NCI-H526 (cell line): ENCODE results near the gene FANCG.

ENCODE experiments used
- DNase-seq, 2 experiments: peaks; one replicate each; lab custom pipeline; 2025; lab: John Stamatoyannopoulos, UW

Gene FANCG

GRCh38 chr9:35103660-35104191, 24.0 kb upstream of the FANCG start:
- DNase-seq: no peak

GRCh38 chr9:35102769-35103659, 23.3 kb upstream of the FANCG start, which contains the start of gene STOML2:
TSS of gene STOML2 (minus strand) at chr9:35103131. CDS start at chr9:35103094, 37 bp downstream.
- peak; percentile 96 to 97 for DNase-seq

GRCh38 chr9:35102465-35102768, 22.7 kb upstream of the FANCG start:
- no peak for DNase-seq

- DNase-seq: no peak
These were observed 17.8 kb upstream of the FANCG start for GRCh38 chr9:35097573-35097972.

- DNase-seq: peak; percentile 78 to 92
These were observed 16.5 kb upstream of the FANCG start, which contains the start of gene PIGO for GRCh38 chr9:35096035-35096849. TSS of gene PIGO (minus strand) at chr9:35096591. CDS start at chr9:35095565, 1,026 bp downstream.

DNA sequence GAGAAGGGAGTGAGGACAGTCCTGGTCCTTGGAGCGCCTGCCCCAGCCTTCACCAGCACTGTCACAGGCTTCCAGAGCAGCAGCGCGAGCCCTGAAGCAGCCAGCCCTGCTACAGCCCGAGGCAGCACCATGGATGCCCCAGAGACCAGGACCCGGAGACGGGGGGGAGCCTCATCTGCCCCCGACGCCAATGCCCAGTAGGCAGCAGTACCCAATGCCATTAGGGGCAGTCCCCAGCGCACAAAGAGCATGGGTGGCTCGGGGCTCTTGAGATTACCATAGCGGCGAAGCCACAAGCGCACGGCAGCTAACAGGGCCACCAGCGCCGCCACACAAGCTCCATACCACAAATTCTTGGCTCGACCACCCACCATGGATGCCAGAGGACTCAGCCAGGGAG, 11.8 kb upstream of the FANCG start:
- DNase-seq: no peak

DNA sequence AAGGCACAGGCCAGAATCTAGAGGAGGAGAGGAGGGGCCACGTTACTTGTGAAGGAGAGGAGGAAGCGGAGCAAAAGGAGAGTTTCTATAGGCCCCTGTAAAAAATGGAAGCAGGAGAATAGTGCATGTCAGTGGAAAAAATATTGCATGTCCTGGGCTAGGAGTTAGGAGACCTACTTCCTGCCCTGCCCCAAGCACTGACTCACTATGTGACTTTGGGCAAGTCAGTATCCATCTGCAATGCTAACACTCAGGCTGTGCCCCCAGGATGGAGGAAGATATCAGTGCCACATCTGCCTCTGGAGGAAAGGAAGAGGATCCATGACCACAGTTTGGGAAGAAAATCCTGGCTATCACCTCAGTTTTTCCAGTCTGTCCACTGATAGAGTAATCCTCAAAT, 9.7 kb upstream of the FANCG start:
- DNase-seq: no peak

DNA sequence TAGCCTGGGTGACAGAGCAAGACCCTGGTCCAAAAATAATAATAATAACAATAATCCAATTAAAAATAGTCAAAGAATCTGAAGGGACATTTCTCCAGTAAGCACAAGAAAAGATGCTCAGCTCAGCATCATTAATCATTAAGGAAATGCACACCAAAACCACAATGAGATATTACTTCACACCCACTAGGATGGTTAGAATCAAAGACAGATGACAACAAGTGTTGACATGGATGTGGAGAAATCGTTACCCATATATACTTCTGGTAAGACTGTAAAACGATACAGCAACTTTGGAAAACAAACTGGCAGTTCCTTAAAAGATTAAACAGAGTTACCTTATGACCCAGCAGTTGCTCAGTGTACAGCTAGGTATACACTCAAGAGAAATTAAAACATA, 5.3 kb upstream of the FANCG start:
- DNase-seq: no peak

- peak; percentile 10 to 42 for DNase-seq
These were observed 709 bp downstream of the FANCG start for GRCh38 chr9:35079041-35079425.

GRCh38 chr9:35078066-35078465, 1.7 kb downstream of the FANCG start:
- DNase-seq: no peak

GRCh38 chr9:35076848-35077247, 2.9 kb downstream of the FANCG start:
- no peak for DNase-seq

GRCh38 chr9:35075358-35075757, 4.4 kb downstream of the FANCG start:
- DNase-seq: no peak

GRCh38 chr9:35074791-35075190, 5.0 kb downstream of the FANCG start:
- no peak for DNase-seq

DNA sequence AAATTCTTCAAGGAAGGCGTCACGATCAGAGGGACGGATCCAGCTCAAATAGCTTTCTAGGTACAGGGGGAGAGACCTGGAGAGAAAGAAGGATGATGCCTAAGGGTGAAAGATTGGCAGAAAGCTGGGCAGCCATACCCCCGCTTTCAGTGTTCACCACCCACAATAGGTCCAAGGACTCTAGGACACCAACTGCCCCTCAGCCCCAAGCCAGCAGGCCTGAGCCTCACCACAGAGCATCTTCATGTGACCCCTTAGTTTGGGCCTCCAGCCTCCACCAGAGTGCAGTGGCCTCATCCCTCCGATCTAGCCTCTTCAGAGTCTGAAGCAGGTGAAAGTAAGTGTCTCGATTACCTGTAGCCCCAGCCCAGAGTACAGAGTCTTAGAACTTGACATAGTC, 5.6 kb downstream of the FANCG start:
- DNase-seq: no peak

DNA sequence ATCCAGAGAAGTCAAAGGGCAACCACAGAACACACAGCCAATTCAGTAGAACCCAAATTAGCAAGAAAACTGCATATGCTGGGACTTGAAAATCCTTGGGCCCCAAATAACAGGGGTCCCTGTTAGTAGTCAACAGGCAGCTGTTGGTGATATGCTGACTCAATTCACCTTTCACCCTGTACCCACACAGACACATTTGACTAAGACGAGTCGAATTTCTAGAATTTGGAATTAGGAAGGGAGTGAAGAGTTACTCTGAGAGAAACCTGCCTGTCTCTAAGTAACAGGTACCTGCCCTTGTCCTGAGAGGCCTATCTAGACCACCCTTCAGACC, 6.5 kb downstream of the FANCG start:
- DNase-seq: no peak

- peak; percentile 98 to 99 for DNase-seq
These were observed 7.1 kb downstream of the FANCG start, which contains the start of gene VCP for GRCh38 chr9:35072461-35073278. TSS of gene VCP (minus strand) at chr9:35072625. CDS start at chr9:35072353, 272 bp downstream.

DNA sequence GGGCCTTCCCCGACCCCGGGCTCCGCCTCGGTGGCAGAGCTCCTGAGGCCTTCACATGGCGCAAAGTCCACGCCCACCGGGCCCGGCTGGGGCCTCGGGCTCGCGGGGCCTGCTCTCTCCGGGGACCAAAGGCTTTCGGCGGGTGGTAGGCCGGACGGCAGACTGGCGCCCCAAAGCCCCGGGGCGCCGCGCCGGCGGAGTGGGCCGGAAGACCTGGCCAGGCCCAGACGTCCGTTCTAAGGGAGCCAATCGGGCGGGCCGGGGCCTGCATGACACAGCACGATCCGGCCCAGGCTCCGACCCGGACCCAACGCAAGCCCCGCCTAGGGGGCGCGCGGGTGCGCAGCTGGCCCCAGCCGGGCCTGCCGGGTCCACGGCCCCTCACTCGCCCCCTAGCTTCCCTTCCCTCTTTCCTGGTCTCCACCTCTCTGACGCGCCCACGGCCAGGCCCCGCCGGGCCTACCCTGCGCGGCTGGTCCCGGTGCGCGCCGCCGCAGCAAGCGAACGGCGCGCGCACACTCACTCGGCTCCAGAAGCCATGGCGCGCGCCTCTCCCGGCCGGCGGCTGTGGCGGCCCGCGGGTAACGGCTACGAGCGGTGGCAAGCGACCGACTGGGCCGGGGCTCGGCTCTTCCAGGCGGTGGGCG, 7.8 kb downstream of the FANCG start:
- DNase-seq: peak; percentile 74 to 93

DNA sequence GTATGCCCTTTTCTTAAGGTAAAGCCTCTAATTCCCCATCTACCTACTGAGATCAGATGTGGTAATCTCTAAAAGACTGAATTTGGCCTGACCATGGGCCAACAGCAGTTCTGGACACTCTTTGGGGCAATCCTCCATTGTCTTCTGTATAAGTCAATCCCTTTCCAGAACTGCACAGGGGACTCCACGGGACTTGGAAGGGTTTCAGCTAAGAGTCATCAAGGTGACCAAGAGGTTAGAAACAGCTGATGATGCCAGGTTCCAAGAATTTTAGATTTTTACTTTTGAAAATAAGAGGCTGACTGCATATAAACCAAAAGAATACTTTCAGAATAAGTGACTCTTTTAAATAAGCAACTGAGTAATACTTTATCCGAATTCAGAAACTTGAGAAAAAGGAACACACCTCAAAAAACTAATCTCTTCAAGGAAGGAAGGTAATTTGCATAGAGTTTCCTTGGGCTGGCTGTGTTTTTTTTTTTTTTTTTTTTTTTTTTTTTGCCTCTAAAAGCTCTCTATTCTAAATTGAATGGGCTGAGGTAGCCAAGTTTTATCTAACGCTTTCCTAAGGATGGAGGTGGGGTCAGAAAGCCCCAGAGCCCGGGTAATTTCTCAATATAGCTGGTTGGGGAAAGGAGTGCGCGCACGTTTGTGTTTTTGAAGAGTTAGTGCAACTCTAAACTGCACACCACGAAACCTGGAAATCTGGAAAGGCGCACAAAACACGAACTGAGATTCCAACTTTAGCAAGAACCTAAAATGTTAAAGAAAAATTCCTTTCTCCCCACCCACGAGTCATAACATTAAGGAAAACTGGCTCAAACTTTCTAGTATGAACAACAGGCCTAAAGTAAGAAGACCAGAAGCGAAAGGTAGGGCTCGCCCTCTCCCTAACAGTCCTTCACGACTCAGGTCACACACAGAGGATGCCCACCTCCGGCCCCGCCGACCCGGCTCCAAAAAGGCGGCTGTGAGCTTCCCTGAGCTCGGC, 8.6 kb downstream of the FANCG start:
- no peak for DNase-seq

DNA sequence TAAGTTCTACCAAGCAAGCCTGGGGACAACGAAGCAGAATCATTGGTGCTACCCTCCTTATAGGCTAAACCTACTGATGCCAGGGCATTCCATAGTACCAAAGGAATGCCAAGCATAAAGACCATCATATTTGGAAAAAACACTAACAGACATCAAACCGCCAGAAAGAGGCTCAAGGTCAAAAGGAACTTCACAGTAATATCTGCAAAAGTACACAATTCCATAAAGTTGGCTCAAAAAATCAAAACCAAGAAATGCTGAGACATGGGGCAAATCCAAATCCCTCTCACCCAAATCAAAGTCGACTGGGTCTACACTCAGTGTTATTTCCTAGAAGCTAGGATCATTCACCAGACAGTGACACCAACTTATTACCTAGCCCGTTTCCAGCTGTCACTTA, 10.7 kb downstream of the FANCG start:
- DNase-seq: no peak

- DNase-seq: no peak
These were observed 12.7 kb downstream of the FANCG start for GRCh38 chr9:35067056-35067455.
